Gastroesophageal sphincter (tissue), 3 donors: ENCODE results near the gene BCR.

ENCODE experiments used
- CTCF ChIP-seq, 4 experiments: fragments of 200-600 bp in 2 of 4; fragments of 450-650 bp in 2 of 4; sonication (generic) in 1 of 4; IDR thresholded peaks; one replicate each; pipeline ENCODE4 v1.5.1; 2017 to 2019; ENCODE audit warnings: antibody characterized with exemption in 4 of 4, mild to moderate bottlenecking in 2 of 4, moderate library complexity in 2 of 4
- POLR2A ChIP-seq, 2 donors: fragments of 450-650 bp; IDR thresholded peaks; one replicate each; pipeline ENCODE4 v1.6.1; 2017; ENCODE audit warnings: antibody characterized with exemption in 2 of 2, mild to moderate bottlenecking in 2 of 2, moderate library complexity in 1 of 2
- POLR2AphosphoS5 ChIP-seq: sonication (generic); formaldehyde crosslinking; IDR thresholded peaks from one replicate; pipeline ENCODE4 v1.6.1; 2017; ENCODE audit warnings: antibody characterized with exemption

- TF ChIP-seq CTCF (IDR thresholded peaks at IDR 0.05) (no peak), POLR2A (IDR thresholded peaks at IDR 0.05) (no peak), POLR2AphosphoS5 (peak; percentile 32)
Observed at GRCh38 chr22:23212061-23213021, 32.0 kb downstream of the BCR start.
